IMR-90 (cell line): ENCODE data around the gene OVCA2. TPM values are rescaled to one million over a fixed set of nuclear protein-coding genes. Genes with fewer than 3 reads are reported as not detected.
"Not testable (repeated sequence)": the region's sequence is repeated elsewhere in the genome, so short reads cannot be mapped to it uniquely, and the experiment has no call there.

Experiments used
- ATAC-seq: fragments of 200-7000 bp; cut with Tn5 transposase; 2 replicates; pipeline ENCODE4 v1.9.1; 2020; ENCODE audit warnings: low read depth, mild to moderate bottlenecking, moderate library complexity
- BruUV-seq: library from RNA; stranded (reverse); fragments of 400-500 nt; replicated peaks from 2 replicates; lab custom pipeline; 2021; lab: Mats Ljungman, UMichigan
- CTCF ChIA-PET: fragments of 300-600 bp; formaldehyde crosslinking; extraction: SDS; loops from one replicate; lab custom pipeline; 2021; ENCODE audit warnings: antibody characterized with exemption; lab: Yijun Ruan, JAX
- POLR2A ChIA-PET: fragments of 300-600 bp; sonication (Branson Sonifier 250); formaldehyde crosslinking; loops from one replicate; lab custom pipeline; 2022; ENCODE audit warnings: antibody characterized with exemption; ENCODE audit not compliant: unreplicated experiment; lab: Charles Lee
- DNase-seq: peaks from one replicate; pipeline ENCODE4 v3.0.0; 2013
- H2AFZ ChIP-seq: replicated peaks from 2 replicates; pipeline ENCODE3; 2013; ENCODE audit warnings: low read length, mild to moderate bottlenecking; ENCODE audit not compliant: poor library complexity
- H2AK5ac ChIP-seq: 2 replicates; pipeline ENCODE4 v1.6.1; 2013; ENCODE audit warnings: low read depth, low read length, inconsistent platforms
- H2AK9ac ChIP-seq: replicated peaks from 2 replicates; pipeline ENCODE3; 2013; ENCODE audit warnings: mild to moderate bottlenecking, low read depth, low read length, moderate library complexity; ENCODE audit not compliant: poor library complexity
- H2BK120ac ChIP-seq: 2 replicates; pipeline ENCODE4 v1.6.1; 2013; ENCODE audit warnings: low read depth, low read length, inconsistent platforms
- H2BK15ac ChIP-seq: 3 replicates; pipeline ENCODE4 v1.6.1; 2013; ENCODE audit warnings: low read depth, low read length, inconsistent platforms
- H2BK20ac ChIP-seq: 2 replicates; pipeline ENCODE4 v1.6.1; 2013; ENCODE audit warnings: low read depth, mild to moderate bottlenecking, inconsistent platforms, low read length, moderate library complexity
- H2BK5ac ChIP-seq: 2 replicates; pipeline ENCODE4 v1.6.1; 2013; ENCODE audit warnings: mild to moderate bottlenecking, low read depth, low read length, inconsistent platforms; ENCODE audit not compliant: poor library complexity, severe bottlenecking
- H3K14ac ChIP-seq: replicated peaks from 2 replicates; pipeline ENCODE4 v1.6.1; 2013; ENCODE audit warnings: low read depth, low read length, inconsistent platforms
- H3K18ac ChIP-seq: 2 replicates; pipeline ENCODE4 v1.6.1; 2013; ENCODE audit warnings: low read depth, low read length, control low read depth
- H3K23ac ChIP-seq: 2 replicates; pipeline ENCODE4 v1.6.1; 2013; ENCODE audit warnings: low read depth, low read length, inconsistent platforms
- H3K27ac ChIP-seq: 2 replicates; pipeline ENCODE4 v1.5.1; 2013; ENCODE audit warnings: mild to moderate bottlenecking, control low read depth, low read length; ENCODE audit not compliant: insufficient read depth
- H3K27me3 ChIP-seq: 2 replicates; pipeline ENCODE4 v1.6.1; 2013; ENCODE audit warnings: low read length; ENCODE audit not compliant: control insufficient read depth, insufficient read depth
- H3K36me3 ChIP-seq: 2 replicates; pipeline ENCODE4 v1.6.1; 2013; ENCODE audit warnings: low read length, mixed read lengths; ENCODE audit not compliant: control insufficient read depth, insufficient read depth
- H3K4ac ChIP-seq: 2 replicates; pipeline ENCODE4 v1.6.1; 2013; ENCODE audit warnings: low read depth, low read length, inconsistent platforms
- H3K4me1 ChIP-seq: 2 replicates; pipeline ENCODE4 v1.6.1; 2013; ENCODE audit warnings: low read length, mixed read lengths; ENCODE audit not compliant: control insufficient read depth, insufficient read depth
- H3K4me2 ChIP-seq: 2 replicates; pipeline ENCODE4 v1.6.1; 2013; ENCODE audit warnings: low read depth, mild to moderate bottlenecking, control low read depth, low read length, moderate library complexity
- H3K4me3 ChIP-seq: 2 replicates; pipeline ENCODE4 v1.5.1; 2013; ENCODE audit warnings: low read depth, mild to moderate bottlenecking, control low read depth, low read length, moderate library complexity; ENCODE audit not compliant: insufficient read depth
- H3K56ac ChIP-seq: 2 replicates; pipeline ENCODE4 v1.6.1; 2013; ENCODE audit warnings: low read length, inconsistent platforms; ENCODE audit not compliant: insufficient read depth; ENCODE audit errors: extremely low read depth
- H3K79me1 ChIP-seq, 2 experiments: 2 replicates each; pipeline ENCODE4 v1.6.1; 2013; ENCODE audit warnings: low read length in 2 of 2, inconsistent platforms in 1 of 2, low read depth in 1 of 2
- H3K9ac ChIP-seq: 2 replicates; pipeline ENCODE4 v1.6.1; 2013; ENCODE audit warnings: low read depth, low read length, control low read depth
- H3K9me1 ChIP-seq: 2 replicates; pipeline ENCODE4 v1.6.1; 2013; ENCODE audit warnings: low read length, inconsistent platforms; ENCODE audit not compliant: insufficient read depth
- H3K9me3 ChIP-seq: 2 replicates; pipeline ENCODE4 v1.6.1; 2013; ENCODE audit warnings: low read length; ENCODE audit not compliant: control insufficient read depth, insufficient read depth
- H4K20me1 ChIP-seq: 2 replicates; pipeline ENCODE4 v1.6.1; 2013; ENCODE audit warnings: low read length, inconsistent platforms; ENCODE audit not compliant: insufficient read depth
- H4K5ac ChIP-seq: 2 replicates; pipeline ENCODE4 v1.6.1; 2013; ENCODE audit warnings: mild to moderate bottlenecking, low read depth, low read length, control low read depth
- H4K8ac ChIP-seq, 2 experiments: 2 replicates each; pipeline ENCODE4 v1.6.1; 2013; ENCODE audit warnings: low read depth in 2 of 2, low read length in 2 of 2, control low read depth in 1 of 2, inconsistent platforms in 1 of 2
- H4K91ac ChIP-seq: 2 replicates; pipeline ENCODE4 v1.6.1; 2013; ENCODE audit warnings: low read depth, low read length, inconsistent platforms; ENCODE audit not compliant: insufficient read depth
- MAFK ChIP-seq: IDR thresholded peaks from 2 replicates; pipeline ENCODE4 v1.6.1; 2012; ENCODE audit warnings: low read depth, low read length, improper control_type of control experiment
- MXI1 ChIP-seq: IDR thresholded peaks from 2 replicates; pipeline ENCODE4 v1.6.1; 2012; ENCODE audit warnings: low read depth, mild to moderate bottlenecking, low read length, moderate library complexity, borderline replicate concordance
- POLR2A ChIP-seq: IDR thresholded peaks from 2 replicates; pipeline ENCODE4 v1.6.1; 2012; ENCODE audit warnings: mild to moderate bottlenecking, low read depth, low read length
- WGBS, 2 experiments: methylation state at CpG; one replicate each; pipeline versions ENCODE4 v1.1.5 to v1.1.7; 2013; ENCODE audit warnings: missing lambda C conversion rate in 2 of 2; ENCODE audit not compliant: insufficient read length in 1 of 2; ENCODE audit errors: extremely low coverage in 2 of 2; 5-methylcytosine and 5-hydroxymethylcytosine counted together
- dilution Hi-C: fragments of 300-500 bp; cut with HindIII; formaldehyde crosslinking; loops from one replicate; pipeline ENCODE4 v1.14.3; 2018; ENCODE audit warnings: low sequenced_read_pairs; ENCODE audit not compliant: unreplicated experiment
- in situ Hi-C: fragments of 300-500 bp; cut with MboI; formaldehyde crosslinking; loops from 3 replicates; pipeline ENCODE4 v1.14.3; 2019; ENCODE audit warnings: low sequenced_read_pairs, inconsistent platforms, mixed read lengths
- intact Hi-C: fragments of 100-400 bp; cut with micrococcal nuclease; formaldehyde crosslinking; loops from 2 replicates; pipeline ENCODE4 v1.10.0; 2022
- polyA plus RNA-seq, 3 experiments: library from polyadenylated mRNA; depleted of rRNA; stranded (reverse); fragments of >200 nt; gene quantifications; 2 replicates each; pipeline ENCODE4 v1.2.3, GENCODE V29; 2012; ENCODE audit warnings: low replicate concordance in 1 of 3
- total RNA-seq: library from RNA; depleted of rRNA; stranded (reverse); fragments of >200 nt; gene quantifications from 2 replicates; pipeline ENCODE4 v1.2.3, GENCODE V29; 2012

Gene OVCA2
- total and polyA plus RNA-seq, 2 of the 4 experiments (the other 2 are of a cell fraction): 38.7 to 46.9 TPM

GRCh38 chr17:2012499-2012898, 29.3 kb upstream of the OVCA2 start:
- H3K4ac ChIP-seq: no peak overlapping the region
- POLR2A ChIA-PET: no interaction called here
- no peak overlapping the region for H2BK15ac ChIP-seq
- no peak overlapping the region for H4K91ac ChIP-seq
- no peak overlapping the region for H3K56ac ChIP-seq
- H3K27ac ChIP-seq: no peak overlapping the region
- no peak overlapping the region for H2AK5ac ChIP-seq
- no peaks in the 10 kb centered on the region for H3K9me1 ChIP-seq
- H3K18ac ChIP-seq: no peak overlapping the region
- no peak overlapping the region for H2BK120ac ChIP-seq
- H4K5ac ChIP-seq: no peak overlapping the region
- peaks cover 8% of the 10 kb centered on the region; the same call in 1 of the 2 replicates for H3K4me1 ChIP-seq
- no TSS peak for BruUV-seq
- no peak for ATAC-seq
- no peak overlapping the region for H3K4me2 ChIP-seq
- dilution Hi-C loops: no loop called here
- no peak overlapping the region for H3K14ac ChIP-seq
- TF ChIP-seq MAFK: no peak
- TF ChIP-seq POLR2A: no peak
- TF ChIP-seq MXI1: no peak
- no peak overlapping the region for H3K9ac ChIP-seq
- intact Hi-C loops: no loop called here
- peak overlapping the region; percentile 44 for H2AK9ac ChIP-seq
- H3K23ac ChIP-seq: no peak overlapping the region
- H3K27me3 ChIP-seq: peaks cover 31% of the 10 kb centered on the region
- peaks cover 2% of the 10 kb centered on the region; the same call in 1 of the 2 replicates for H3K9me3 ChIP-seq
- H3K79me1 ChIP-seq: no peaks in the 10 kb centered on the region
- H2AFZ ChIP-seq: no peak overlapping the region
- H2BK5ac ChIP-seq: no peak overlapping the region
- H3K36me3 ChIP-seq: no peaks in the 10 kb centered on the region
- WGBS, 2 experiments: no CpG with 5 or more reads among the region's 4 CpGs
- no peak overlapping the region for H3K4me3 ChIP-seq
- H4K20me1 ChIP-seq: no peaks in the 10 kb centered on the region
- no peak overlapping the region for H2BK20ac ChIP-seq
- in situ Hi-C loops: no loop called here
- no peak for DNase-seq
- CTCF ChIA-PET: no interaction called here
- no peak overlapping the region; a peak in 1 of 4 replicates for H4K8ac ChIP-seq

GRCh38 chr17:2013220-2013993, 28.4 kb upstream of the OVCA2 start:
- H3K9ac ChIP-seq, H4K8ac ChIP-seq, H3K9me1 ChIP-seq, POLR2A ChIA-PET, H2AK5ac ChIP-seq, DNase-seq, H3K4me3 ChIP-seq, H3K18ac ChIP-seq, H3K27ac ChIP-seq, in situ Hi-C loops, H3K23ac ChIP-seq, intact Hi-C loops, H3K79me1 ChIP-seq, BruUV-seq, H3K36me3 ChIP-seq, H3K56ac ChIP-seq, H2BK20ac ChIP-seq, dilution Hi-C loops, H3K4me2 ChIP-seq, H3K9me3 ChIP-seq, H3K4ac ChIP-seq, H2AFZ ChIP-seq, H2BK15ac ChIP-seq, H2BK120ac ChIP-seq, H4K20me1 ChIP-seq, H4K5ac ChIP-seq, ATAC-seq, H4K91ac ChIP-seq, H3K4me1 ChIP-seq, H2AK9ac ChIP-seq, H2BK5ac ChIP-seq, H3K14ac ChIP-seq: not testable (repeated sequence)
- WGBS, 2 experiments: 89% methylated on average over 4 of the region's 6 CpGs; no CpG with 5 or more reads in 1 of the 2 experiments
- peaks cover 40% of the 10 kb centered on the region for H3K27me3 ChIP-seq
- CTCF ChIA-PET: interaction anchor here (1.3 kb wide), 1 partner anchor 104 kb away, joined by 3 read pairs; no protein-coding TSS in a partner anchor
